CD4-positive, alpha-beta memory T cell (primary cell): ENCODE measurements around the gene PEMT. TPM values are rescaled to one million over a fixed set of nuclear protein-coding genes. Genes with fewer than 3 reads are reported as not detected.
A peak's percentile ranks its signal among the peaks of the same experiment; 100 is the strongest.

Experiments
- CTCF ChIA-PET: fragments of 350-600 bp; sonication (Branson Sonifier 250); formaldehyde crosslinking; loops from one replicate; lab custom pipeline; 2021; ENCODE audit warnings: inconsistent platforms; ENCODE audit not compliant: partially characterized antibody; lab: Charles Lee
- POLR2A ChIA-PET: fragments of 350-600 bp; sonication (Branson Sonifier 250); formaldehyde crosslinking; loops from one replicate; lab custom pipeline; 2021; ENCODE audit not compliant: partially characterized antibody; lab: Charles Lee
- DNase-seq, 5 donors: peaks; one replicate each; pipeline versions ENCODE4 v3.0.0 to v3.0.0-alpha.2; 2020 to 2022; ENCODE audit warnings: mixed read lengths in 1 of 5
- H3K27ac ChIP-seq: one replicate; pipeline ENCODE4 v1.7.0; 2013; ENCODE audit warnings: low read depth, low read length
- H3K27me3 ChIP-seq: 2 replicates; pipeline ENCODE4 v1.7.0; 2013; ENCODE audit warnings: mild to moderate bottlenecking, low read length, moderate library complexity; ENCODE audit not compliant: insufficient read depth
- H3K36me3 ChIP-seq: 2 replicates; pipeline ENCODE4 v1.7.0; 2013; ENCODE audit warnings: mild to moderate bottlenecking, low read length, moderate library complexity; ENCODE audit not compliant: insufficient read depth
- H3K4me1 ChIP-seq: 2 replicates; pipeline ENCODE4 v1.7.0; 2013; ENCODE audit warnings: mild to moderate bottlenecking, low read length, moderate library complexity; ENCODE audit not compliant: insufficient read depth
- H3K4me3 ChIP-seq, 2 donors: one replicate each; pipeline ENCODE4 v1.7.0; 2013; ENCODE audit warnings: low read length in 2 of 2, mild to moderate bottlenecking in 1 of 2
- H3K9me3 ChIP-seq, 2 donors: one replicate each; pipeline ENCODE4 v1.7.0; 2013; ENCODE audit warnings: low read length in 2 of 2, control low read depth in 1 of 2; ENCODE audit not compliant: control insufficient read depth in 1 of 2
- H3K27ac Mint-ChIP-seq, 7 donors: one replicate each; pipeline ENCODE4 v1.8.0; 2020 to 2021; ENCODE audit warnings: mixed read lengths in 7 of 7, mild to moderate bottlenecking in 6 of 7, inconsistent platforms in 3 of 7, moderate library complexity in 3 of 7
- H3K27me3 Mint-ChIP-seq, 2 donors: one replicate each; pipeline ENCODE4 v1.8.0; 2020 to 2021; ENCODE audit warnings: mixed read lengths in 2 of 2
- H3K36me3 Mint-ChIP-seq, 2 donors: one replicate each; pipeline ENCODE4 v1.8.0; 2020 to 2021; ENCODE audit warnings: mixed read lengths in 2 of 2, inconsistent platforms in 1 of 2, mild to moderate bottlenecking in 1 of 2
- H3K4me1 Mint-ChIP-seq, 4 donors: one replicate each; pipeline ENCODE4 v1.8.0; 2020 to 2021; ENCODE audit warnings: mixed read lengths in 4 of 4, mild to moderate bottlenecking in 1 of 4
- H3K4me3 Mint-ChIP-seq, 8 donors: one replicate each; pipeline ENCODE4 v1.8.0; 2020 to 2021; ENCODE audit warnings: mixed read lengths in 8 of 8, mild to moderate bottlenecking in 7 of 8, moderate library complexity in 6 of 8, inconsistent platforms in 3 of 8
- H3K9me3 Mint-ChIP-seq, 8 donors: one replicate each; pipeline ENCODE4 v1.8.0; 2020 to 2021; ENCODE audit warnings: mixed read lengths in 8 of 8, mild to moderate bottlenecking in 5 of 8, inconsistent platforms in 3 of 8, moderate library complexity in 1 of 8
- intact Hi-C: fragments of 100-400 bp; cut with micrococcal nuclease; formaldehyde crosslinking; loops from one replicate; pipeline ENCODE4 v1.15.1; 2023
- polyA plus RNA-seq, 2 donors: library from polyadenylated mRNA; unstranded; fragments of 300-500 nt; fragmentation: Illumina TruSeq; gene quantifications; one replicate each; pipeline ENCODE4 v1.2.3, GENCODE V29; 2021
- total RNA-seq, 2 experiments: library from RNA; stranded (reverse); gene quantifications; one replicate each; pipeline ENCODE4 v1.2.3, GENCODE V29; 2021

PEMT gene
- total and polyA plus RNA-seq, 4 experiments from 2014 or later, result 11.6 to 39.0 (median 19.5) TPM

- Mint-ChIP-seq H3K9me3 (no peaks in the 10 kb centered on the region), H3K4me1 (peaks cover 0 to 2% (median 0%) of the 10 kb centered on the region in 4 donors), H3K4me3 (no peak overlapping the region), H3K36me3 (no peaks in the 10 kb centered on the region), H3K27me3 (no peaks in the 10 kb centered on the region), H3K27ac (no peak overlapping the region)
- ChIA-PET POLR2A (no interaction called here), CTCF (no interaction called here)
- Histone ChIP-seq H3K9me3 (no peaks in the 10 kb centered on the region), H3K36me3 (no peaks in the 10 kb centered on the region), H3K4me3 (no peak overlapping the region), H3K27me3 (no peaks in the 10 kb centered on the region), H3K4me1 (no peaks in the 10 kb centered on the region), H3K27ac (no peak overlapping the region)
- intact Hi-C loops, result no loop called here
- DNase-seq, result no peak
Observed at GRCh38 chr17:17560167-17560566, 31.3 kb downstream of the PEMT start.

GRCh38 chr17:17559164-17559563, 32.3 kb downstream of the PEMT start:
- CTCF ChIA-PET, result no interaction called here
- Histone ChIP-seq H3K27ac (no peak overlapping the region), H3K4me3 (no peak overlapping the region), H3K4me1 (no peaks in the 10 kb centered on the region), H3K36me3 (no peaks in the 10 kb centered on the region), H3K9me3 (no peaks in the 10 kb centered on the region), H3K27me3 (no peaks in the 10 kb centered on the region)
- Mint-ChIP-seq H3K4me1 (no peaks in the 10 kb centered on the region), H3K9me3 (no peaks in the 10 kb centered on the region), H3K36me3 (no peaks in the 10 kb centered on the region), H3K4me3 (no peak overlapping the region), H3K27me3 (no peaks in the 10 kb centered on the region), H3K27ac (peak overlapping the region in 1 of 7 donors; percentile 66)
- no peak for DNase-seq
- intact Hi-C loops, result no loop called here
- POLR2A ChIA-PET, result no interaction called here

GRCh38 chr17:17558431-17558830, 33.1 kb downstream of the PEMT start:
- ChIA-PET CTCF (no interaction called here), POLR2A (no interaction called here)
- no peaks in the 10 kb centered on the region for H3K36me3 Mint-ChIP-seq
- DNase-seq, result no peak
- intact Hi-C loops, result no loop called here
- Histone ChIP-seq H3K27ac (no peak overlapping the region), H3K36me3 (no peaks in the 10 kb centered on the region), H3K9me3 (no peaks in the 10 kb centered on the region), H3K4me1 (no peaks in the 10 kb centered on the region), H3K4me3 (no peak overlapping the region), H3K27me3 (no peaks in the 10 kb centered on the region)
- no peaks in the 10 kb centered on the region for H3K9me3 Mint-ChIP-seq
- no peak overlapping the region for H3K27ac Mint-ChIP-seq
- no peak overlapping the region for H3K4me3 Mint-ChIP-seq
- H3K4me1 Mint-ChIP-seq, result no peaks in the 10 kb centered on the region
- no peaks in the 10 kb centered on the region for H3K27me3 Mint-ChIP-seq

- intact Hi-C loops, result no loop called here
- POLR2A ChIA-PET, result no interaction called here
- H3K4me1 ChIP-seq, result no peaks in the 10 kb centered on the region
- Mint-ChIP-seq H3K4me3 (no peak overlapping the region), H3K27ac (no peak overlapping the region), H3K36me3 (no peaks in the 10 kb centered on the region), H3K27me3 (no peaks in the 10 kb centered on the region), H3K9me3 (no peaks in the 10 kb centered on the region), H3K4me1 (no peaks in the 10 kb centered on the region)
- H3K27me3 ChIP-seq, result no peaks in the 10 kb centered on the region
- CTCF ChIA-PET, result no interaction called here
- H3K27ac ChIP-seq, result no peak overlapping the region
- H3K4me3 ChIP-seq, result no peak overlapping the region
- no peaks in the 10 kb centered on the region for H3K36me3 ChIP-seq
- no peaks in the 10 kb centered on the region for H3K9me3 ChIP-seq
- no peak for DNase-seq
Observed at GRCh38 chr17:17557796-17558195, 33.7 kb downstream of the PEMT start.

- CTCF ChIA-PET, result no interaction called here
- H3K27ac ChIP-seq, result no peak overlapping the region
Observed at GRCh38 chr17:17556671-17557070, 34.8 kb downstream of the PEMT start.

GRCh38 chr17:17555906-17556305, 35.6 kb downstream of the PEMT start:
- Histone ChIP-seq H3K27me3 (no peaks in the 10 kb centered on the region), H3K27ac (no peak overlapping the region), H3K9me3 (no peaks in the 10 kb centered on the region), H3K4me3 (no peak overlapping the region), H3K36me3 (no peaks in the 10 kb centered on the region), H3K4me1 (no peaks in the 10 kb centered on the region)
- intact Hi-C loops, result no loop called here
- Mint-ChIP-seq H3K27me3 (no peaks in the 10 kb centered on the region), H3K36me3 (no peaks in the 10 kb centered on the region), H3K27ac (no peak overlapping the region), H3K4me3 (no peak overlapping the region), H3K4me1 (no peaks in the 10 kb centered on the region), H3K9me3 (no peaks in the 10 kb centered on the region)
- DNase-seq, result no peak
- POLR2A ChIA-PET, result no interaction called here
- CTCF ChIA-PET, result no interaction called here

More at GRCh38 chr17:17556671-17557070, 34.8 kb downstream of the PEMT start:
- no peak overlapping the region for H3K27ac Mint-ChIP-seq
- Histone ChIP-seq H3K4me3 (no peak overlapping the region), H3K36me3 (no peaks in the 10 kb centered on the region), H3K9me3 (no peaks in the 10 kb centered on the region), H3K4me1 (no peaks in the 10 kb centered on the region), H3K27me3 (no peaks in the 10 kb centered on the region)
- H3K9me3 Mint-ChIP-seq, result no peaks in the 10 kb centered on the region
- H3K36me3 Mint-ChIP-seq, result no peaks in the 10 kb centered on the region
- no peak for DNase-seq
- H3K4me3 Mint-ChIP-seq, result no peak overlapping the region
- H3K27me3 Mint-ChIP-seq, result no peaks in the 10 kb centered on the region
- POLR2A ChIA-PET, result no interaction called here
- H3K4me1 Mint-ChIP-seq, result no peaks in the 10 kb centered on the region
- intact Hi-C loops, result no loop called here

GRCh38 chr17:17555151-17555550, 36.4 kb downstream of the PEMT start:
- H3K9me3 ChIP-seq, result no peaks in the 10 kb centered on the region
- H3K4me1 ChIP-seq, result no peaks in the 10 kb centered on the region
- CTCF ChIA-PET, result no interaction called here
- H3K36me3 Mint-ChIP-seq, result no peaks in the 10 kb centered on the region
- no peak overlapping the region for H3K27ac ChIP-seq
- no peaks in the 10 kb centered on the region for H3K36me3 ChIP-seq
- H3K27me3 Mint-ChIP-seq, result no peaks in the 10 kb centered on the region
- H3K27ac Mint-ChIP-seq, result peak overlapping the region in 2 of 7 donors; percentile 53 to 68
- POLR2A ChIA-PET, result no interaction called here
- no peak overlapping the region for H3K4me3 Mint-ChIP-seq
- no peak overlapping the region for H3K4me3 ChIP-seq
- no peaks in the 10 kb centered on the region for H3K9me3 Mint-ChIP-seq
- DNase-seq, result no peak
- intact Hi-C loops, result no loop called here
- H3K27me3 ChIP-seq, result no peaks in the 10 kb centered on the region
- no peaks in the 10 kb centered on the region for H3K4me1 Mint-ChIP-seq

GRCh38 chr17:17554266-17554665, 37.2 kb downstream of the PEMT start:
- Mint-ChIP-seq H3K27ac (no peak overlapping the region), H3K9me3 (no peaks in the 10 kb centered on the region), H3K27me3 (no peaks in the 10 kb centered on the region), H3K4me1 (no peaks in the 10 kb centered on the region), H3K4me3 (no peak overlapping the region), H3K36me3 (no peaks in the 10 kb centered on the region)
- Histone ChIP-seq H3K36me3 (no peaks in the 10 kb centered on the region), H3K27ac (no peak overlapping the region), H3K4me1 (no peaks in the 10 kb centered on the region), H3K4me3 (no peak overlapping the region), H3K27me3 (no peaks in the 10 kb centered on the region), H3K9me3 (no peaks in the 10 kb centered on the region)
- ChIA-PET CTCF (no interaction called here), POLR2A (no interaction called here)
- intact Hi-C loops, result no loop called here
- DNase-seq, result no peak
